Effector CD8-positive, alpha-beta T cell (primary cell): ENCODE measurements around the gene ATXN10.

Experiments used
- DNase-seq: peaks from one replicate; lab custom pipeline; 2025; lab: John Stamatoyannopoulos, UW

ATXN10 gene

DNA sequence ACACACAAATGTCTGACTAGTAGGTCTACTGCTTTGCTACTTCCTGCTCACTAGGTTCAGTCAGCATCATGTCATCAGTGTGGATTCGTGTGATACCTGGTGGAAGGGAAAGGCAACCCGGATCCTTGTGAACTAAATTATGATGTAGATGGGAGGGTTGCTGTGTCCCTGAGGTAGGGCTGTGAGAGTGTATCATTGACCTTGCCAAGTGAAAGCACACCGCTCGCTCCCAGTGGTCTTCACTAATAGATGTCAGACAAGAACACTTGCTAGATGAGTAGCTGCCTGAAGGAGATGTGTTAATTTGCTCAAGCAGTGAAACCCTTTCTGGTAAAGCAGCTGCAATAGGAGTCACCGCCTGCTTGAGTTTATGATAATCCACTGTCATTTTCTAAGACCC is 185.9 kb downstream of the ATXN10 start:
- no peak for DNase-seq

DNA sequence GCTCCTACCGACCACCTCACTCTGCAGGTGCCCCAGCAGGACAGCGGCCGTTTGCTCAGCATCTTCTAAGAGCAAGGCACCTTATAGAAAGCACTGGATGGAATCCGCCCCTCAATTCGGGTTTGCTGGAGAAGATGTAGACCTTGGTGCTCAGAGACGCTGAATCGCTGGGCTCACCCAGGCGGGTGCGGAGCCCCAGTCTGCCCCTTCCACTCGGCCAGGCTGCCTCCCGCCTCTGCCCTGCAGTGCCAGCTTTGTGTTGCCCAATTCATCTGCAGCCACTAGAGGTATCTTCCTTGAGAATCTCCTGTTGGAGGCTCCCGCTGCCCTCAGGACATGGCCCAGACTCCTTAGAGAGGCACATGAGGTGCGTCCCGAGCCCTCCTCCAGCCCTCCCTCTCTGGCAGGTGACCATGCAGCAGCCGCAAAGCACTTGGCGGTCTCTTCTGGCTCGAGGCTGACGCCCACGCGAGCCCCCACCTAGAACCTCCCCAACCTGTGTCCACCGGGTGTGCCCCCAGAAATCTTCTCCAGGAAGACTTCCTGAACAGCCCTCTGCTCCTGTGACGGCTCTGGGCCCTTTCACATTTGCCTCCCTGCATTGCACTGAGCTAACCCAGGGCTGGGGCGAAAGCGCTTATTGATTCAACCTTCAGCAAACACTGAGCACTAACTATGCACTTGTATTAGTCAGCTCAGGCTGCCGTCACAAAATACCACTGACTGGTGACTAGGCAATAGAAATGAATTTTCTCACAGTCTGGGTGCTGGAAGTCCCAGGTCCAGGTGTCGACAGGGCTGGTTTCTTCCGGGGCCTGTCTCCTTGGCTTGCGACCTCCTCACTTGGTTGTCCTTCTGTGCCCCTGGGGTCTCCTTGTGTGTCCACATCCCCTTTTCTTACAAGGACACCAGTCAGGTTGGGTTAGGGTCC is 187.9 kb downstream of the ATXN10 start:
- no peak for DNase-seq

DNA sequence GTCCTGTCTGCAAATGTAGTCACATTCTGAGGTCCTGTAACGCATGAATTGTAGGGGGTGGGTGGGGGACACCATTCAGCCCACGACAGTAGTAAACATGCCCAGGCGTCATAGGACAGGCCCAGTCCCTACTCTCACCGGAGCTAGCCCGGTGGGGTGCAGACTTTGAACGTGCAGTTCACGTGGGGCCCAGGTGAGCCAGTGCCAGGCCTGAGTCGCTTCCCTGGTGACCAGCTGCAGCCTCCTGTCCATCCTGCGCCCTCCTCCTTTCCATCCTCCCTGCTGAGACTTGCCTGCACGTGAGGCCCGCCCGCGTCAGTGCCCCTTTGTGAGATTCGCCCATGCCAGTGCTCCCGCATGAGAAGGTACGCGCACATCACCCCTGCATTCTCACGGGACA is 188.6 kb downstream of the ATXN10 start:
- DNase-seq = no peak

DNA sequence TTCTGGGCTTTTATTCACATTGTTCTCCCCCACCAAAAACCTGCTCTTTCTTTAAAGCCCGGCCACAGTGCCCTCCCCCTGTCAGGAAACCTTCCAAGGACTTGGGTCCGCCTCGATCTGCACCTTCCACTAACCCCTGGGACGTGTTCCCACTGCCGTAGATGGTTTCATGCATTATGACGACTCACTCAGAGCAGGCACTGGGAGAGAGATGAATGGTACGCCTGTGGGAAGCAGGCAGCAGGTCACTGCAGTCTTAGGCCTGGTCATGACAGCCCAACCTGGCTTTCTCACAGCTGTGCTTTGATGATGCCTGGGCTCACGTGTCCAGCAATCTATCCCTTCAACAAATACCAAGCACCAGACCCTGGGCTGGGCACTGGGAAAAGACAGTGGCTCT is 189.6 kb downstream of the ATXN10 start:
- no peak for DNase-seq

DNA sequence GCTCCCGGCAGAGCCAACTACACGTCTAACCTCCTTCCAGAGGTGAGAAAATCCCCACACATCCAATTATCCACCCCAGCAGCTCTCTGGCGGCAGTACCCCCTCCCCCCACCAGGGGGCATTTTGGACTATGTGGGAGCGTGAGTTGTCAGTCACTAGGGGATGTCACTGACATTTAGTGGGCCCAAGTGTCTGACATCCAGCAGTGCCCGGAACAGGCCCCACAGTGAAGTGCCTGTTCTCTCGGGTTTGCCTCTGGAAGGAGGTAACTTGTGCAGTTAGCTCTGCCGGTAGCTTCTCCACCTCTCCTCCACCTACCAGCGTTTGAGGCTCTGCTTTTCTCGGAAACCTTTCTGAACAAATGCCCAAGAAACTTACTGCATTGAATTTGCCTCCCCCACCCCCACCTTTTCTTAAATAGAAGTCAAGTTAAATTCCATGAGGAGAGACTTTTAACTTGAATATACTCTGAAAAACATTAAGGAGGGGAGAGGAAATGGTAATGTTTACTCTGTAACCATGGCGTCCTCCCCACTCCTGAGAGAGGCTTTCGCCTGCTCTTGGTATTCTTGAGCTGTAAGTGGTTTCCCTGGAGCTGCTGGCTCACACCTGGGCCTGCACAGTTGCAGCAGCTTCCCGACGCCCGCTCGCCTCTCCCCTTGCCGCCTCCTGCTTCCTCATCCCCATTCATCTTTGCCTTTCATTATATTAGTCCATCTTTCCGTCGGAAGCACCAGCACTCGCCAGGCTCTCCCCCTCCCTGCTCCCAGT is 192.5 kb downstream of the ATXN10 start:
- DNase-seq = peak; percentile 60

DNA sequence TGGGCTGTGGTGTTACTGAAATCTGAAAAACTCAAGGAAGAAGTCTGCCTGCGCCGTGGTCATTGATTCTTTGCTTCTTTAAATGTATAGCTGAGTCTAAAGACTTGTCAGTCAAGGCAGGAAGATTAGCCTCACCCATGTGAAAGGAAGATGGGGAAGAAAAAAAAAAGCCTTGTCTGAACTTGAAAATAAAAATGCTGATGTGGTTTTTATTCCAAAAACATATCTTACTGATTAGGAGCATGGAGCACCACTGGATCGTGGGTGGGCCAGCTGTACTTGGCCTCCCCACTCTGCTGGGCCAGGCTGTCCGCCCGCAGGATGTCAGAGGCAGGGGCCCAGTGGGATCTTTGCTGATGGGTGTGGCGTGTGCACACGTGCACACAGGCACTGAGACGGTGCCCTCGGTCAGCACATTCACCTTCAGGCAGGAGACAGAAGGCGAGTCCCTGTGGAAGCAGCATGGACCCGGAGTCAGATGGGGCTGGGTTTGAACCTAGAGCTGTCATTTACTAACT is 193.4 kb downstream of the ATXN10 start:
- DNase-seq = no peak

DNA sequence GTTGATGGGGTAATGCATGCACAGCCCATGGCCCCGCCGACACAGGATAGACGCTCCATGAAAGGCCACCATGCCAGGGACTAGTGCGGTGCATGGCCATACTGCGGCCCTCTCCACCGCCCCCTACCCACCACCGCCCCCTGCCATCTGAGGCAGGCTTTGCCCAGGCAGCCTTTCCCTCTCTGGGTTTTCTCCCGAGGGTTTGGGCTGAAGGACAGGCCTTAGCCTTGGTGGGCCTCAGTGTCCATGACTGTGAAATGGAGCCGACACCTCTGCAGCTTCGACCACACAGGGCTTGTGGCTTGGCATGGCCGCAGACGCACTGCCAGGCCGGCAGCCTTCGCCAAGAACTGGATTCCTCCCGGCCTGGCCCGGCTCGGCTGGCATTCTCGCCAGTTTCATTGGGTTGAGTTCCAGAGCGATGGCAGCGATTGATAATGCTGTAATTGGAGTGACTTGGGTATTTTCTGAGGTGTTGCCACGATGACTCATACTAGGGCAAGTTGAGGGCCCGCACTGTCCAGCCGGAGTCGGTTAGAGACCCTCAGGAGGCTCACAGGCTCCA is 194.0 kb downstream of the ATXN10 start:
- no peak for DNase-seq

DNA sequence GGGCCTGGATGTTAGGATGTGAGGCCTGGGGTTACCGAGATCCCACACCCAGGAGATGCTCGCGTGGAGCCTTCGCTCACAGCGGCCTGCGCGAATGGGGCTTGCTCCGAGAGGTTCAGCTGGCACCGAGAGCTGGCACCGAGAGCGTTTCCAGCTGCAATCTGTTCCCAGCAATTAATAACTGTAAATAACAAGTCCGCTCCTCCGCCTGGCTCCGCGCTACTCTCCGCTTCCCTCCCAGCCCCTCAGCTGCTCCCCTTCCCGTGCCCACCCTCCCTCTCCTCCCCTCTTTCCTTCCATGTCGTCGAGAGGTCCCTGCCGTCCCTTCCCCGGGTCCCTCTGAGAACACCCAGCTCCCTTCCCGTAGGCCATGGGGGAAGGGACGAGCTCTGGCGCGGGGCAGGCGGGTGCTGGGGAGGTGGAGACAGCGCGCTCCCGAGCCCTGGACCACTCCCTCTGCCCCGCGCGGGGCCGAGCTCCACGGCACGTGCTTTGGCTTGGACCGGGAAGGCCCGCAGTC is 194.6 kb downstream of the ATXN10 start:
- no peak for DNase-seq

DNA sequence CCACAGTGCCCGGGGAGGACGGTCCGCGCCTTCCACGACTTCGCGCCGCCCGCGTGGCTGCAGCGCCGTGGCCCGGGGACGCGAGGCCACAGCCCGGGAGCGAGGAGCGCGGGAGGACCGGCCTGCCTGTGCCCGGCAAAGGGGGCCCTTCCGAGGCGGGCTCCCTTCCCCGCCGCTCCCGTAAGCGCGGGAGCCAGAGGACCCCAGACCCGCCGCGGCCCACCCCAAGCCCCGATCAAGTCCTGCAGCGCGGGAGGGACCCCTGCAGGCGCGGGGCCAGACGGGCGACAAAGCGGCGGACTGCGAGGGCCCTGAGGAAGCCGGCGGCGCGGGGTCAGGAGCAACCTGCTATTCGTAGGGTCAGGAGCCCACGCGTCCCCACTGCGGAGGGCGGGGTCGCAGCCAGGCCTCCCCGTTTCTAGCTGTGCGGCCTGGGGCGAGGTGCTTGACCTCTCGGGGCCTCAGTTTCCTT is 195.0 kb downstream of the ATXN10 start:
- no peak for DNase-seq

DNA sequence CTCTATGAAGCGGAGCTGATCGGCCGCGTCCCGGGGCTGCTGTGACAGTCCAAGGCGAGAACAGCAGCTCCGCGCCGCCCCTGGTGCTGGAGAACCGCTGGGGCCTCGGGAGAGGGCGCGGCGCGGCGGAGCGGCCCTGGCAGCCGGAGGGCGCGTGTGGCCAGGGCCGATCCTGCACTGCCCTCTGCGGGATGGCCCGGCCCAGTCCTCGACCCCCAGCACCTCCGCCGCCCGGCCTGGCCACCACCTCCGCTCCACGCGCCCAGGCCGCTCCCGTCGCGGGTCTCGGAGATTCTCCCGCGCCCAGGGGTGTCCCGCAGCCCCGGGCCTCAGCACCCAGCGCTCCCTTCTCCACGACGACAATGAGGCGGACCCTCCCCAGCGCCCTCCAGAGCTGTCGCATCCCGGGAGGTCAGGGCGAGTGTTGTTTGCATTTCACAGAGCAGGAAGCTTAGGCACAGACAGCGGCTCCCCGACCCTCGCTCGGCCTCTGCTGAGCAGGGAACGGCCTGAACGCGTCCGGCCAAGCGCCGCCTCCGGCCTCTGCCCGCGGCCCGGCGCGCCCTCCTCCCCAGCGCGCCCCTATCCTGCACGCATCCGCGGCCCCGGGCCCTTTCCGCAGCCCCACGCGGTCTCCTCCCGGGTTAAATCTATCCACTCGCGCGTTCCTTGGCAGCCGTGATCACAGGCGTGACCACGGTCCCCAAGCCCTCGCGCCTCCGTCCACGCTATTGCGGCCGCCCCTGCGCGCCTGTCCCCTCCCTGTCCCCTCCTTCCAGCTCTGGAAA is 195.7 kb downstream of the ATXN10 start:
- no peak for DNase-seq

DNA sequence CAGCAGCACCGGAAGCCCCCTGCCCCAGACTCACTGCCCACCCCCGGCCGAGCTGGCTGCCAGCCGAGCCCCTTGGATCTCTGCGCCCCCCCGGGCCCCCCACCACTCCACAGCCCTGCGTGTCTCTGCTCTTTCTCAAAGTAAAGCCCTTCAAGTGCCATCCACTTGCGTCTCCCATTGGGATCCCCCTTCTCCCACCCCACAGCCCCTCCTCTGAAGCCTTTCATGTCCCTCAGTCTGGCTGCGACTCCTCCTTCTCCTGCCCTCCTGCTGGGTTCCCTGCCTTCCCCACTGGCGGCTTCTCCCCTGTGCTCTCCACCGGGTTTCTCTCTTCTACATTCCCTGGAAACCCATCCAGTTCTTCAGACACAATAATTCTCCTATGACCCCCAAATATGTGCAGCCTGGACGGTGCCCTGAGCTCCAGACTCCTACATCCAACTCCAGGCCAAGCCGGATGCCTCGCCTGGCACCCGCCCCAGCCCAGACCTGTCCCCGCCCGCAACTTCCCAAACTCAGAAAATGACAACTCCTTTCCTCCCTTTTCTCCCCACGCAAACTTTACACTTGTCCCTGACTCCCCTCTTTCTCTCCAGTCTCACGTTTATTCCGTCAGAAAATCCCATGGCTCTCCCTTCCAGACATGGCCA is 196.4 kb downstream of the ATXN10 start:
- DNase-seq = no peak

DNA sequence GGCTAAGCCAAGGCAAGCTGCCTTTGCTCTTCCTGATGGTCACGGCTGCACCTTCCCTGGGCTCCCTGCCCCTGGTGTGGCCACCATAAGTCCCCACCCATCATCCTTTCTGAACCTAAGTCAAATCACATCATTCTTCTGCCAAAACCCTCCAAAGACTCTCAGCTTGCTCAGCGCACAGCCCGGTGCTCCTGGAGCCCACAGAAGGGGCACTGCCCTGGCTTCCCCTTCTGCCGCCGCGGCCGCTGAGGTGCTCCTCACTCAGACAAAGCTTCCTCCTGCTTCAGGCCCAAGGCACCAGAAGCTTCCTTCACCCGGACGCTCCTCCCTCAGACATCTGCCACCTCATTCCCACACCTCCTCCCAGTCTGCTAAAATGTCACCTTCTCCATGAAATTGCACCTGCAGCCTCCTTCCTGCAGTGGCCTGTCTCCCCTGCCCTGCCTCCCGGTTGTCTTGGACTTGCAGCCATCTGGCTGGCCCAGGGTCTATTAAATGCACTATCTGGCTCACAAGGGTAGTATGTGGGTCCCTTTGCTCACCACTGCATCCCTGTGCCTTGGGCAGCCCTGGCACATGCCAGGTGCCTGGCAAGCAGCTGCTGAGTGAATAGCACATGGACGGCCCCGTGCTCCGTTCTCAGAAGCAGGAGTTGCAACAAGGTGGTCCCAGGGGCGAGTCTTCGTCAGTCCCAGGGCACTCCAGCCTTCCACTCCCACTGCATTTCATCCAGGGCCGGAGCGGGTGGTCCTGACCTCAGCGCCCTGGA is 197.1 kb downstream of the ATXN10 start:
- DNase-seq = no peak

DNA sequence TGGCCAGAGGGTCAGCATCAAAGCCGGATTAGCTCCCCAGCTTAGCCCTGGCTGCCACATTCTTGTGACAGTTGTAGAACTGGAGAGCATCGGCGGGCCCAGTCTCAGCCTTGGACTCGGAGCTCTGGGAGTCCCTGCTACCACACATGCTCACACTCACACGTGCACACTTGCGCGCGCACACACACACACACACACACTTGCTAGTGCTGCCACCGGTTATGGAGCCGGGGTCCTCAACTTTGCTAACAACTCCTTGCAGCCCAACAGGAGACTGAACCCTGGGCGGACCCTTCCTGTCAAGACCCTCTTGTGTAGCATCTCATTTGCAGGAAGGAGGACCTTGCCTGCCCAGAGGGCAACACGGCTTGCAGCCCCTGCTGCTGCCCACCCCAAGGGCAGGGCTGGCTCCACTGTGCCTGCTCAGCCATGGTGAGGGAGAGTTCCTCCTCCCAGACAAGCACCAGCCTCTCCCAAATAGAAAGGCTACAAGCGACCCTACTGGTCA is 197.8 kb downstream of the ATXN10 start:
- no peak for DNase-seq

DNA sequence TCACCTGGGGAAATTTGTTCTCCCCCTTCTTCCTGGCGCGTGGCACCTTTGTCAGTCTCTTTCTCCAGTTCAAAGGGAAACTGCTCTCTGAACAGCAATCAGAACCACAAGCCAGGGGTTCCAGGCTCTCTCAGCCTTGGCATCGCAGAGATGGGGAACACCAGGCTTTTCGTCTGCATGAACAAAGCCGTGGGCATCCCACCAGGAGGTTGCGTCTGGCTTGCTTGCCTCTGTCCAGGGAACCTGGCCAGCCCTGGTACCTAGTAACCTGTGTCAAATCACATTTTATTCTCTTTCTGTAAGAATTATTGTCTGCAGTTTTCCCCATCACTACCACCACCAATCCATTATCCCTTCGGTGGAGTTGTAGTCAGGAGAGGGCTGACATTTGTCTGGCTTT is 198.4 kb downstream of the ATXN10 start:
- DNase-seq = no peak

DNA sequence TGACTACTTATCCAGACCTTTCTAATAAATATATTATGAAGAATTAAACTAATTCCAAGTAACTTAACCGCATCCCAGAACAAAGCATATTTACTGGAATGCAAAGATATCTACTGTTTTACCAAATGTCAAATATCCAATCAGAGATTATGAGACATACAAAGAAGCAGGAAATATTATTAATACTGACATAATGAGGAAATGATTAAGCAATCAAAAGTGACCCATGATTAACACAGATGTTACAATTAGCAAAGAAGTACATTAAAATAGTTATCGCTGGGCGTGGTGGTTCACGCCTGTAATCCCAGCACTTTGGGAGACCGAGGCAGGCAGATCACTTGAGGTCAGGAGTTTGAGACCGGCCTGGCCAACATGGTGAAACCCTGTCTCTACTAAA is 200.1 kb downstream of the ATXN10 start:
- DNase-seq = no peak

DNA sequence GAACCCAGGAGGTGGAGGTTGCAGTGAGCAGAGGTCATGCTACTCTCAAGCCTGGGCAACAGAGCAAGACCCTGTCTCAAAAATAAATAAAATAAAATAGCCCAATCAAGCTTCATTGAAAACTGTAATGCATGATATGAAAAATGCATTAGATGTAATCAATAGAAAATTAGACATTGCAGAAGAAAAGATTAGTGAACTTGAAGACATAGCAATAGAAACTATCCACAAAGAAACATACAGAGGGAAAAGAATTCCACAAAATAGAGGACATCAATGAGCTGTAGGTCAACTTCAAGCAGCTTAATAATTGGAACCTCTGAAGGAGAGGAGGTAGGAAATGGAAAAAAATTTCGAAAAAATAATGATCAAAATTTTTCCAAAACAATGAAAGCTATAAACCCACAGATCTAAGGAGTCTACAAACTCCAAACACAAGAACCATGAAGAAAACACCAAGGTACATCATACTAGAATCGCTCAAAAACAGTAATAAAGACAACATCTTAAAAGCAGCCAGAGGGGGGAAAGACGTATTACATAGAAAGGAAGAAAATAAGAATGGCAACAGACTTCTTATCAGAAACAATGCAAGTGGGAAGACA is 201.1 kb downstream of the ATXN10 start:
- no peak for DNase-seq

DNA sequence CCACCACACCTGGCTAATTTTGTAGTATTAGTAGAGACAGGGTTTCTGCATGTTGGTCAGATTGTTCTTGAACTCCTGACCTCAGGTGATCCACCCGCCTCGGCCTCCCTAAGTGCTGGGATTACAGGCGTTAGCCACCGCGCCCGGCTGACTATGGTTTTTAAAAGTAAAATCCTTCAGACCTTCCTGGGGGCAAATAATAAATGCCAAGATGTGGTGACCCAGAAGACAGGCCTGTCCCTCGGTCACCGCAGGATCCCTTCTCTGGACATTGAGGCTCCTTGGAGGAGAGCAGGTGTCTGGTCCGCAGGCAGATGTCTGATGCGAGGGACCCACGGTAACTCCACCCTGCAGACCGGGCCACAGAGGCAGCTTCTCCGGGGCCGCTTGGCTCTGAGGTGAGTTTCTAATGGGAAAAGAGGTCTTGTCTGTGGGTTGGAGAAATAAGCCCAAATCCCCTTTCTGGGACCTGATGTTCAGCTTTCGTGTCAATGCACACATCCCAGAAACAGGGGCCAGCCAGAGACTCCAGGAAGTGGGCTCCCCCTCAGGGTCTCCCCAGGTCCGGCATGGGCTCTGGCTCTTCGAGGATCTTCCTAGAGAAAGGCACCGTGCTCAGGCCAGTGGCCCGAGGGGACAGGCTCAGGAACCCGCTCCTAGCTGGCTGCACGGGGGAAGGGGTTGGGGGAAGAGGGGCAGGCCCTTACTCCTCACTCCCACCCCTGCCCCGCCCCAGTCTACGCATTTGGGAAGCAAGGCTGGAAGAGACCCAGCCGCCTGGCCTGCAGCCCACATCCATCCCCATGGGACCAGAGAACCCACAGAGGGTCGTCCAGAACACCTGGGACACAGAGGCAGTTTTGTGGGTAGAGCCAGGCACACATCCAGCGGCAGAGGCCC is 204.8 kb downstream of the ATXN10 start:
- no peak for DNase-seq

DNA sequence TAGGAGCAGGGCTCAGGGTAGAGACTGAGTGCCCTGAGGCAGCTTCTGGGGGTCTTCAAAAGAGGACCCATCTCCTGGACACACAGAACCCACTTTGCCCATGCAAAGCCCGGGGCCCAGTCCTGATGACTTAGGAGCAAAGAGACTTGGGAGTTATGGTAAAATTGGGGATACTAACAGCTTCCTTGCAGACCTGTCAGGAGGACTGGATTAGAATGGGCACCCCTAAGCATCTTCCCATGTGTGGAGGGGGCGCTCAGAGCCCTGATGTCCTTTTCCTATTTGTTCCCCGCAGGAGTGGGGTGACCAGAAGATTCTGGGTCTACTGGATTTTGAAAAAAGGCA is 205.4 kb downstream of the ATXN10 start:
- no peak for DNase-seq

DNA sequence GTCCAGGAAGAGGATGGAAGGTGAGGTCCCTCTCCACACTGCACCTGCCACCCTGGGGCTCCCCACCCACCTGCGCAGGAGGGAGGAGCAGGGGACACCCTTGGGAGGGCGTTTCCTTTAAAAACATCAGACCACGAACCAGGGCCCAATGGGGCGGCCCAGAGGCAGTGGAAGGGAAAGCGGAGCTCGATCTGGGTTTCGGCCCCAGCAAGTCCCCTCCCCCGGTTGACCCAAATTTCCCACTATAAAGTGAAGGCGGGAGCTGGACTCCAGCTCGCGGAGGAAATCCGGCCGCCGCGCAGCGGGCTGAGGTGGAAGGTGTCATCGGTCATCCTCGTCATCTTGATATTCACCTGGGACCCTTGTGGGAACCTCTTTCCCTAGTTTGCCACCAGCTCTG is 206.0 kb downstream of the ATXN10 start:
- DNase-seq = no peak
